ENCODE measurements around the gene FBRSL1.
"Not testable (repeated sequence)": the region's sequence is repeated elsewhere in the genome, so short reads cannot be mapped to it uniquely, and the experiment has no call there.

The FBRSL1 gene

DNA sequence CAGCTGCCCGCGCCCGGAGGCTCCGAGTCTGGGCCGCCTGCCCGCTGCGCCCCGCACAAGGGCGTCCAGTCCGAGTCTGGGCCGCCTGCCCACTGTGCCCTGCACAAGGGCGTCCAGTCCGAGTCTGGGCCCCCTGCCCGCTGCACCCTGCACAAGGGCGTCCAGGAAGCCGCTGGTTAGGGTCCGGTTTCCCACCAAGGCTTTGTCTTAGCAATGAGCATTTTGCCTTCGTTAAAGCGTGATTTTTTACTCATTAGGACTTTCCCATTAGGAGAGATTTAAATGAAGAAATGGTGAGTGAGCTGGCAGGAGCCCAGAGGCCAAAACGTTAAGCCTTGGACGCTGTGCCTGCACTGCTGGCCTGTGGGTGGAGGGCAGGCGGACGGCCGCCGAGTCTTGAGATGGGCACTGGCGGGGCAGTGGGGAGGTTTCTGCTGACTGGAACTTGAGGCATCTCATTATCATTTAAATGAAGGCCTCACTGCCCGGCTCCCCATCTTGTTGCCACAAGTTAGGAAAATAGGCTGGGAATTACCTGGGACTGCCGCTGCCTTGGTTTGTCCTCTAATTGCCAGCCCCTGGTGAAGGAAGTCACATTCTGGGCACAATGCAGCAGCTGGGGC is 36.0 kb downstream of the FBRSL1 start:
- no peak for DNase-seq (ENCODE audit: low spot score)

DNA sequence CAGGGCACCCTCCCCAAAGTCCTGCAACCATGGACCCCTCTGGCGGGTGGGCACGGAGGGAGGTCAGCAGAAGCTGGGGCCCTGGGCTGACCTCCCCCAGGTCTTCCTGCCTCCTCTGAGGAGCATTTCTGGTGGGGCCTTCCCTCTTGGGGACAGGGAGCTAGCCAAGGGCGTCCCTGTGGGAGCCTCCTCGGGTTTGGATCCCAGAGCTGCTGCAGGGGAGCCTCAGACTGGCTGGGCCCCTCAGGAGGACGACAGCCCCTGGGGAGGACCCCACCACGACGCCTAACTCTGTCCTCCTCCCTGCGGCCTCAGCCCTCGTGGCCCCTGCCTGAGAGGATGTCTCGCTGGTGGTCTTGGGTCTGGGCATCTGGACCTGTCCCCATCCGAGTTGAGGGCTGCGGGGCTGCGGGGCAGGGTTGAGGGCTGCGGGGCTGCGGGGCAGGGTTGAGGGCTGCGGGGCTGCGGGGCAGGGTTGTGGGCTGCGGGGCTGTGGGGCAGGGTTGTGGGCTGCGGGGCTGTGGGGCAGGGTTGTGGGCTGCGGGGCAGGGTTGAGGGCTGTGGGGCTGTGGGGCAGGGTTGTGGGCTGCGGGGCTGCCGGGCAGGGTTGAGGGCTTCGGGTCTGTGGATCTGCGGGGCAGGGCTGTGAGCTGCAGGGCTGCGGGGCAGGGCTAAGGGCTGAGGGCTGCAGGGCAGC is 37.4 kb downstream of the FBRSL1 start:
- no peak for DNase-seq (ENCODE audit: low spot score)

DNA sequence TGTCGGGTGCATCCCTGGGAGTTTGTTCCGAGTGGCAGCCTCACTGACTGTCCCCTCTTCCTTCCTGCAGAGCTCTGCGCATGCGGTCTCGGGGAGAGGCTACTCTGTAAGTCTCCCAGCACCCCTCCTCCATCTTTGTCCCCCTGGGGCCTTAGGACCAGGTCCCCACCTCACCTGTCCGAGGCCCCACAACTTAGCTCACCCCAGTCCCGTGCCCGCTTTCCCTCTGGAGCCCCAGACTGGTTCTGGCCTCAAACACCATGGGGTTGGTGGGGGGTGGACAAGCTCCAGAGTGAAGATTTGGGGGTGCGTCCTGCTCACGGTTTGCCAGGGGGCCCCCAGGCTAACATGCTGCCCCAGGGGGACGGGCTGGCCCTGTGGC is 37.9 kb downstream of the FBRSL1 start:
- DNase-seq (ENCODE audit: low spot score) = no peak

DNA sequence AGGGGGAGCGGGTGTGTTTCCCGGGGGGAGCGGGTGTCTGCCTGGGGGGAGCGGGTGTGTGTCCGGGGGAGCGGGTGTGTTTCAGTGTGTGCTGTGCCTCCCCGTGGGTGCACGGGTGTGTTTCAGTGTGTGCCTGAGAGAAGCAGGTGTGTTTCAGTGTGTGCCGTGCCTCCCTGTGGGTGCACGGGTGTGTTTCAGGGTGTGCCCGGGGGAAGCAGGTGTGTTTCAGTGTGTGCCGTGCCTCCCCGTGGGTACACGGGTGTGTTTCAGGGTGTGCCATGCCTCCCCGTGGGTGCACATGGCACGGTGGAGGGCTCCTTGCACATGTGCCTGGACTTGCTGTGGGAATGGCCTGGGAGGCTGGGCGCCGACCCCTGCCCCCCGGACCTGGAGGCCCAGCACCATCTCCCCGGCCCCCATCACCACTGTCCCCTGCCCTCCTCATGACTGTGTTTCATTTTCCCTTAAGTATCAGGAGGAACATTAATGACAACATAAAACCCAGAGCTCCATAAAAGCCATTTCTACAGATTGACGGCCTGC is 38.7 kb downstream of the FBRSL1 start:
- DNase-seq (ENCODE audit: low spot score) = no peak

DNA sequence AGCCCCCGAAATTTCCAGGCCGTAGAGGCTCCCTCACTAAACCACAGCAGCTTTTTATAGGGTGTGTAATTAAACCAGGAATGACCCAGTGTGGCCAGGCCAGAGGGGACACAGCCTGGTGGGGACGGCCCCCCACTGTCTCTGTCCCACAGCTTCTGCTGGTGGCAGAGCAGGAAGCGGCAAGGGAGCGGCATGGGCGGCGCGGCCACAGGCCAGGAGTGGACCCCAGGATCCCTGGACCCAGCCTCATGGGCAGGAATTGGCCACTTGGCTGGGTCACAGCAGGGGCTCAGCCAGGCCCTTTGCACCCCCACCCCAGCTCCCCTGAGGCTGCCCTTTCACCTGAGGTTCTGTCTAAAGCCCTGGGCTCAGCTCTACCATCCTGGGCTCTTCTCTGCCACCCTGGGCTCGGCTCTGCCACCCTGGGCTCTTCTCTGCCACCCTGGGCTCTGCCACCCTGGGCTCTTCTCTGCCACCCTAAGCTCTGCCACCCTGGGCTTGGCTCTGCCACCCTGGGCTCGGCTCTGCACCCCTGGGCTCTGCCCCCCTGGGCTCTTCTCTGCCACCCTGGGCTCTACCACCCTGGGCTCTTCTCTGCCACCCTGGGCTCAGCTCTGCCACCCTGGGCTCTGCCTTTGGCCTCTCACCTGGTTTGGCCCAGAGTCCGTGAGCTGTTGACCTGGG is 39.3 kb downstream of the FBRSL1 start:
- no peak for DNase-seq (ENCODE audit: low spot score)

DNA sequence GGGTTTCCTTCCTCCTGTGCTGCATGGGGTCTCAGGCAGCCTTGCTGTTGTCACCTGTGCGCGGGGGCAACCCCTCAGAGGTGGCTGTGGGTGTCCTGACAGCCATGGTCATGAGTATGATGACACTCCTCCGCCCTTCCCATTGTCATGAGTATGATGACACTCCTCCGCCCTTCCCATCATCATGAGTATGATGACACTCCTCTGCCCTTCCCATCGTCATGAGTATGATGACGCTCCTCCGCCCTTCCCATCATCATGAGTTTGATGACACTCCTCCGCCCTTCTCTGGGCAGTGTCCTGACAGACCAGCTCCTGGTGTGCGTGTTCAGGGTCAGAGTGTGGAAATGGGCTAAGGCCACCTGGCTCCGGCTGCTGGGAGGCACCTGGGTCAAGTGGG is 40.0 kb downstream of the FBRSL1 start:
- DNase-seq (ENCODE audit: low spot score) = no peak

DNA sequence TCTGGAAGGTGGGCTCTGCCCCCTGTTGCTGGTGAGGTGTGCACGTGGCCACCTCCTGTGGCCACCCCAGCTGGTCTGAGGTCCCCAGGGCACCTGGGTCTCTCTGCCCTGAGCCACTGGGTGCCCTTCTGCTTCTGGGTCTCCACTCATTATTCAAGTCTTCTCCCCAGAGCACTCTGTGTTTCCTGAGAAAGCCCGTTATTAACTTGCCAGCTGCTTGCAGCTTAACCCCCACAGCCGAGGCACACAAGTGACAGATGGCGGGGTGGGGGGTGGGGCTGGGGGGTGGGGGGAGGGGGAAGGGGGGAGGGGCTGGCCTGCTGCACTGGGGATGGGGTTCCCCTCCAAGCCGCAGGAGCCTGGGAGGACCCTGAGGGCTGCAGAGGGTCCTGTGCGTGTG is 40.5 kb downstream of the FBRSL1 start:
- DNase-seq (ENCODE audit: low spot score) = no peak

DNA sequence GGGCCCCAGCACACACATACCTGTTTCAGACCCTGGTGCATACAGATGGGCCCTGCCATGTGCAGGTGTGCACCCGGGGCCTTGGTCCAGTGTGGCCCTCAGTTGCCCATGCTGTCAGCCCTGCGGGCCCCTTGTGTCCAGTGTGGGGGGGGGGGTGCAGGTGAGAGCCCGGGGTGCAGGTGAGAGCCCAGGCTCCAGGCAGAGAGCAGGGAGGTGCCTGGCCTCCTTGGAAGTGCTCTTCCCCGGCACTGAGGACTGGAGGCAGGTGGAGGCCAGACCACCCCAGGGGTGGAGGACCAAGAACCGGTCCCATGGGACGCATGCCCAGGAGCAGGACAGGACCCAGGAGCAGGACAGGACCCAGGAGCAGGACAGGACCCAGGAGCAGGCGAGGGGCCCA is 40.9 kb downstream of the FBRSL1 start:
- no peak for DNase-seq (ENCODE audit: low spot score)

DNA sequence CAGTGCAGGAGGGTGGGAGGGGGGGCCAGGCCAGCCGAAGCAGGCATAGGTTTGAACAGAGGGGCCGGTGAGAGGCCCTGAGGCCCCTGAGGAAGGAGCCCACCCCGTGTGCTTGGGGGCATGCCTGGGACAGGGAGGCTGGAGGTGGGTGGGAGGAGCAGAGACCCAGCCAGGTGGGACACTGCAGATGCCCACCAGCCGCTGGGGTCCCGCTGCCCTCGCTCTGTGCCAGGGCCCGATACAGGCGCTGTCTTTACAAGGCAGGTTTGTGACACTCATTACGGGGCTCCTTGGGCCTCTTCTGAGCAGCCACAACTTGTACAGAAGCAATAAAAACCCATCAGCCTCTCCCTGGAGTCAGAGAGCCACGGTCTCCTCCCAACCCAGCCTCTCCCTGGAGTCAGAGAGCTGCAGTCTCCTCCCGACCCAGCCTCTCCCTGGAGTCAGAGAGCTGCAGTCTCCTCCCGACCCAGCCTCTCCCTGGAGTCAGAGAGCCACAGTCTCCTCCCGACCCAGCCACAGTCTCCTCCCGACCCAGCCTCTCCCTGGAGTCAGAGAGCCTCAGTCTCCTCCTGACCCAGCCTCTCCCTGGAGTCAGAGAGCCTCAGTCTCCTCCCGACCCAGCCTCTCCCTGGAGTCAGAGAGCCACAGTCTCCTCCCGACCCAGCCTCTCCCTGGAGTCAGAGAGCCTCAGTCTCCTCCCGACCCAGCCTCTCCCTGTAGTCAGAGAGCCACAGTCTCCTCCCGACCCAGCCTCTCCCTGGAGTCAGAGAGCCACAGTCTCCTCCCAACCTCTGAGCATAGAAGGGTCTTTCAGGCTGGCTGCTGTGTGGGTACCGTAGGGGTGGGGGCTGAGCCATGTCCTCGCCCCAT is 43.0 kb downstream of the FBRSL1 start:
- not testable (repeated sequence) for DNase-seq (ENCODE audit: low spot score)

DNA sequence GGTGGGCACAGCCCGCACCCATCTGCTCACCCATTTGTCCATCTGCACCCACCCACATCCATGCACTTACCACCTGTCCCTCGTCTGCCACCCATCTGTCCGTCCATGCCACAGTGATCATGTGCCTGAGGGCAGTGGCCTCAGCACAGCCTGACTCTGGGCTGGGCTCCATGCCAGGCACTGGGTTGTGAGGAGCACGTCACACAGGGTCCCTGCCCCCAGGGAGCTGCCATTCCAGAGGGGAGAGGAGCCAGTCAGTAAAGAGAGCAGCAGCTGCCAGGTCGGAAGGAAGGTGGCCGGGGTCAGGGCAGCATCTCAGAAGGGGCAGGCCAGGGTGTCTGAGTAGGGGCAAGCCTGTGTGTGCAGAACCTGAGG is 43.6 kb downstream of the FBRSL1 start:
- no peak for DNase-seq (ENCODE audit: low spot score)

DNA sequence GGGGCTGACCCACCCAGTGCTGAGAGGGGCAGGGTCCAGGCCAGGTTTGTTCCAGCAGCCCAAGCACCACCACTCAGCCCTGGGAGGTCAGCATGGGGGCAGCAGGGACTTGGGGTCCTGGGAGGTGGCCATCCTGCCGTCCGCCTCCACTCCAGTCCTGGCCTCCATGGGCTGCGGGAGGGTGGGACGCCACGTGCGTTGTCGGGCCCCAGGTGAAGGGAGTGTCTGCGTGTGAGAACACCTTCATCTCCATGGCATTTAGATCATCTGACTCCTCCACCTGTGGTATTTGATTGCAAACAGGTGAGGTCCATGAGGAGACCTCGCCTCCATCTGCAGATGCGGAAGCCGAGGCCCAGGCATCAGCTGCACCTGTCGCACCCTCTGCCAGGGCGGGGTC is 44.1 kb downstream of the FBRSL1 start:
- DNase-seq (ENCODE audit: low spot score) = no peak

DNA sequence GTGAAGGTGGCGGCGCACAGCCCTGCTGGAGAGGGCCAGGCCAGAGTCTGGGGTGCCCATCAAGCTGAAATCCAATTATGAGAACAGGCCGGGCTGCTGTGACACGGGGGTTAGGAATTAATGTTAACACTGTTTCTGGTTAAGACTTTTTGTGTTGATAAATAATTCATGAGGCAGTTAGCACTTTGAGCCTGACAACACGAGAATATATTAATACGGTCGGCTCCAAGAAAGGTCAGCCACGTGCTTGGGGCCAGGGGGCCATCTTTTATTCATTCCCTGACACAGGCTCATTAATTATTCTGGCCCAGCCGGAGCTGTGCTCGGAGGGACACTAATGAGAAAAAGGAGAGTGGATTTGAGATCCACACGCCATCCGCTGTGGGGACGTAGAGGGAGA is 45.1 kb downstream of the FBRSL1 start:
- no peak for DNase-seq (ENCODE audit: low spot score)

DNA sequence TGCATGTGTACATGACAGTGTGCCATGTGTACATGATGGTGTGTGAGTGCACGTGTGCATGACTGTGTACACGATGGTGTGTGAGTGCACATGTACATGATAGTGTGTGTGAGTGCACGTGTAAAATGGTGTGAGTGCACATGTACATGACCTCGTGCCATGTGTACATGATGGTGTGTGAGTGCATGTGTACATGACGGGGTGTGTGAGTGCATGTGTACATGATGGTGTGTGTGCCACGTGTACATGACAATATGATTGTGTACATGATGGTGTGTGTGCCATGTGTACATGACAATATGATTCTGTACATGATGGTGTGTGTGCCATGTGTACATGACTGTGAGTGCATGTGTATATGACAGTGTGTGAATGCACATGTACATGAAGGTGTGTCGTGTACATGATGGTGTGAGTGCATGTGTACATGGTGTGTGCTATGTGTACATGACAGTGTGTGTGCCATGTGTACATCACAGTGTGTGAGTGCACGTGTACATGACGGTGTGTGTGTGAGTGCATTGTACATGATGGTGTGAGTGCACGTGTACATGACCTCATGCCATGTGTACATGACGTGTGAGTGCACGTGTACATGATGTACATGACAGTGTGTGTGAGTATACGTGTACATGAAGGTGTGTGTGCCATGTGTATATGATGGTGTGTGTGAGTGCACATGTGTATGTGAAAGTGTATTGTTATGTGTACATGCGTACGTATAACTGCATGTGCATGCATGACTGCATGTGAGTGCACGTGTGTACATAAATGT is 46.3 kb downstream of the FBRSL1 start:
- no peak for DNase-seq (ENCODE audit: low spot score)

DNA sequence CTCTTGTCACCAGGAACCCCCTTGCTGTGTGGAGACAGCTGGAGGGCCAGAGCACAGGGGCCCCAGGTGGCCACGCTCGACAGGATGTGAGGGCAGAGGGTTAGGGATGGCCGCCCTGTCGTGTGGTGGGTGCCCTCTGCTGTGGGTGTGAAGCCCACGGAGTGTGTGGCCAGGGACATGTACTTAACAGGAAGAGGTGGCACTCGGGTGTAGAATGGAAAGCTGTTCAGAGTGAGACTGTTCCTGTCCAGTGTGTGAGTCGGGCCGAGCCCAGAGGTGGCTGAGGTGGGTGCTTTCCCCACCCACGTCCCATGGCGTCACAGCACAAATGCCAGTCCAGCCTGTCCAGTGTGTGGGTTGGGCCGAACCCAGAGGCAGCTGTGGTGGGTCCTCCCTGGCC is 47.1 kb downstream of the FBRSL1 start:
- DNase-seq (ENCODE audit: low spot score) = no peak

DNA sequence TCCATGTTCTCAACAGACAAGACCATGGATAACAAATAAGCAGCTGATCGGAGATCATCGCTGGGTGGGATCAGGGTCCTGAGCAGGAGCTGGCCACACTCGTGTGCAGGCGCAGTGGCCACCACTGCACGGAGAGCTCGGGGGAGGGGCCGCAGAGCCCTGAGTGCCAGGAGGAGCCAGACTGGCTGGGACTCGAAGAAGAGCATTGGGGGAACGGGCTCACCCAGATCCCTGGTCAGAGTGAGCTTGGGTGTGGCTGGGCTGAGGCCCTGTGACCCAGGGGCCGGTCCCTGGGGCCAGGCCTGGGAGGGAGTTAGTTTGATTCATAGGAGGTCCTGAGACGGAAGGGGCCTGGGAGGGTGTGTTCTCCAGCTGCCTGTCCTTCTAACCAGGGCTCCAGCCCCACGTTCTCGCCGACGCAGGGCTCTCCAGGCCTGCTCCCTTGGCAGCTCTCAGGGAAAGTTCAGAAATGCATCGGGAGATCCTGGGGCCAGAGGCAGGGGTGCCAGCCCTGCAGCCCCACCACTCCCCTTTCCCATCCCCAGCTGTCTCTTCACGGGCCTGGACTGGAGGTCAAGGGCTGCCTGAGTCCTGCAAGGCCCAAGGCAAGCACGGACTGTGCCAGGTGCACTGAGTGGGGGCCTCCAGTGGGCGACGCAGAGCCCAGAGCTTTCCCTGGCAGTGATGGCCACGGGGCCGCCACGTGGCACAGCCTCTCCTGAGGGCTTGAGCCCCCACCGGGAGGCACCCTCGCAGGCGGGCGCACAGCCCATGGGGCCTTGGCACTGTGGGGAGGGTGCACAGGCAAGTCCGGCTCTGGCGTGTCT is 48.1 kb downstream of the FBRSL1 start:
- DNase-seq (ENCODE audit: low spot score) = no peak

DNA sequence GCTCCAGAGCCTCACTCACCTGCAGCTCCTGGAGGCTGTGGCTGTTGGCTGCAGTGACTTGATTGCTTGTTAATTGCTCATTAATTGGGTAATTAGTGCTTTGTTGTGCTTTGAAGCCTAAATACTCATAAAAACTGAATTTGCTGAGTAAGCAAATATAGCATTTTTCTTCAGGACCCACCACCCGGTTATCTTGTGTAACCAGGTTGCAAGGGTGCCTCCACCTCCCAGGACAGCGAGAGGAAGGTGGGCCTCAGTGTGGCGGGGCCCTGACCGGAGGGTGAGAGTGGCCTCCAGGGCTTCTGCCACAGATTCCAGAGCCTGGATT is 48.7 kb downstream of the FBRSL1 start:
- no peak for DNase-seq (ENCODE audit: low spot score)

DNA sequence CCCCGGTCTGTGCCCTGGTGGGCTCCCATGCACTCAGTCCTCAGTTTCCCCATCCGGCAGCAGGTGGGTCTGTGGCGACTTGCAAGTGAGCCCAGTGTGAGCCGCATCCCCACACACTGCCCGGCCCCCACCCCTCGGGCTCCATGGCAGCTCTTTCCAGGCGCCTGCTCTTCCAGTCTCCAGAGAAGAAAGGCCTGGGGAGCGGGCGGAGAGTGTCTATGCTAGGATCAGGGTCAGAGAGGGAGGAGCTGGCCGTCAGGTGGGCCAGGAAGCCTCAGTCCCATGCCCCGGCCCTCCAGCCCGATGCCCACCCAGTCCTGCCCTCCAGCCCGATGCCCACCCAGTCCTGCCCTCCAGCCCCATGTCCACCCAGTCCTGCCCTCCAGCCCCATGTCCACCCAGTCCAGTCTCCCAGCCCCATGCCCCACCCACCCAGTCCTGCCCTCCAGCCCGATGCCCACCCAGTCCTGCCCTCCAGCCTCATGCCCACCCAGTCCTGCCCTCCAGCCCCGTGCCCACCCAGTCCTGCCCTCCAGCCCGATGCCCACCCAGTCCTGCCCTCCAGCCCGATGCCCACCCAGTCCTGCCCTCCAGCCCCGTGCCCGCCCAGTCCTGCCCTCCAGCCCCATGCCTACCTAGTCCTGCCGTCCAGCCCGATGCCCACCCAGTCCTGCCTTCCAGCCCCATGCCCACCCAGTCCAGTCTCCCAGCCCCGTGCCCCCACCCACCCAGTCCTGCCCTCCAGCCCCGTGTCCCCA is 49.2 kb downstream of the FBRSL1 start:
- no peak for DNase-seq (ENCODE audit: low spot score)

DNA sequence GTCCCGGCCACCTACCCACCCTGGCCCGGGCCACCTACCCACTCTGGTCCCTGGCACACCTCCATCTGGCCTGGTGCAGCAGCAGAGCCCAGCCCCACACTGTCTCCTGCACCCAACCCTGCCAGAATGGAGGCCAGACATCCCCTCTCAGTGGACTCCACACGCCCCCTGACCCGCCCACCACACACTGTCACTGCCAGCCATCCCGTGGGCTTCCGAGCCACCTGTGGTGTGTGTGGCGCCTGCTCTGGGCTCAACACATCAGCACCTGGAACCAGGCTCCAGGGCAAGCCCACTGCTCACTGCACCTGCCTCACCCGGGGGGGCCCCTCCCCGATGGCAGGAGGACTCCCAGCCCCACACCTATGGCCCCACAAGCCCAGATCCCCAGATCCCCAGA is 50.5 kb downstream of the FBRSL1 start:
- no peak for DNase-seq (ENCODE audit: low spot score)

DNA sequence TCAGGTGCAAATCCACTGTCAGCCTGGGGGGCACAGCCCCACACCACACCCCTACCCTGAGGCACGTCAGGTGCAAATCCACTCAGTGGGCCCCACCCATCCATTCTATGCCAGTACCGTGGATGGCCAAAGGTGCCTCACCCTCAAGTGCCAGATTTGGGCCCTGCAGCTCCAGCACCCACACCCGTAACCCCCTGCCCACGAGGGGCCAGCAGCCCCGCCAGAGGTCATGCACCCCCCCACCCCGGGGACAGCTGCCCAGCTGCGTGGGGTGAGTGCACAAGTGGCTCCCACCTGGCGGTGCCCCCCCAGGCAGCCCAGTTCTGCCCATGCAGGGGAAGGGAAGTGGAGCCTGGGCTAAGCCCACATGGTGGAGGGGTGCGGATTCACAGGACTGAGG is 51.2 kb downstream of the FBRSL1 start:
- no peak for DNase-seq (ENCODE audit: low spot score)

DNA sequence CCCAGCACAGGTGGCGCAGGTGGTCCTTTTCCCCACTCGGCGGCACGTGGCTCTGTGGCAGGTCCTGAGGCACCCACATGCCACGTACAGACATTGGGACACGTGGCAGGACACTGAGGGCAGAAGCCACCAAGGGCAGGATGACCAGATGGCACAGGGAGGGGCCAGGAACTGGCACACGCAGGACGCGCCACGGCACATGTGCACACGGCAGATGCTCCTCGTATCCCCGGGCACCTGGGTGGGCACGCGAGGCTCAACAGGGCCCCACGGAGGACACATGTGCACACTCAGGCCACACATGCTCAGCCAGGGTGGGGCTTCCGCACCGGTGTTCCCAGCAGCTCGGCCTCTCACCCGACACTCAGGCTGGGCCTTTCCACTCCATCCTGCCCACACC is 52.0 kb downstream of the FBRSL1 start:
- DNase-seq (ENCODE audit: low spot score) = no peak
